GM21447 (cell line): ENCODE results near the gene NAXE.

Source experiments
- ATAC-seq: cut with Tn5 transposase; IDR thresholded peaks from one replicate; pipeline ENCODE4 v1.9.1; 2021; ENCODE audit not compliant: unreplicated experiment

NAXE gene

GRCh38 chr1:156643049-156643777 is 51.6 kb downstream of the NAXE start:
- no peak for ATAC-seq

DNA sequence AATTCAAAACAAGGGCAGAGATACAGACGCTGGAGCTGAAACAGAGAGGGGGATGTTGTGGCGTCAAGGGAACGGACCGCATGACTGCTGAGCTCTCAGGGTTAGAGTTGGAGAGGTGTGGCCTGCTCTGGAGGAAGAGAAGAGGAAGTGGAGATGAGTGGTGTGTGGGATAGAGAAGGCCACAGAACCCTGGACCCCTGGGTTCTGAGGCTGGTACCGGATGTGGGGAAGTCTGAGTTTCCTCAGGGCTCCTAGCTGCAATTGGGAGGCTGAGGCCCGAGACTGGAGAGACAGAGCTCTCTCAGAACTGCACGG is 52.2 kb downstream of the NAXE start:
- peak; percentile 77 for ATAC-seq
